Lung microvascular endothelial cell (primary cell): ENCODE measurements around the gene COL27A1. TPM values are rescaled to one million over a fixed set of nuclear protein-coding genes. Genes with fewer than 3 reads are reported as not detected.

ENCODE experiments used
- DNase-seq, 2 donors: peaks; one replicate each; pipeline versions ENCODE4 v3.0.0 to v3.0.0-alpha.2; 2010; ENCODE audit warnings: low read depth in 2 of 2
- total RNA-seq: library from RNA; depleted of rRNA; stranded (reverse); fragments of >200 nt; gene quantifications from 2 replicates; pipeline ENCODE4 v1.2.1, GENCODE V29; 2014

COL27A1 gene
- total RNA-seq, 1 donor from 2014 or later = 0.40 TPM

DNA sequence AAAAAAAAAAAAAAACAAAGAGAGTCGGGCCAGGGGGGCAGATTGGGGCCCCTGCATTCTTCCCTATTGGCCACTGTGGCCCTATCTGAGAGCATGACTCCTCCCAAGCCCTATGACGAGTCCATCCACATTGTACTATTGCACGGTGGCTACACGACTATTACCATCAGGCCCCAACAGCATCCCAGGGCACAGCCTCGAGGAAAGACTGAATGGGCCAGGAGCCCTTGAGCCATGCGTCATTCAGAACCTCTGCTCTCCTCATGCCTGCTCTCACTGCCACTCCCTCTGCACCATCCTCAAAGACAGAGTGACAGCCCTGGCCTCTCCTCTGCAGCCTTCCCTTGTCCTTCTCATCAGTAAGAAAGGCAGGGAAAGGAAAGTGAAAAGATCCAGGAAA lies 147.4 kb downstream of the COL27A1 start:
- DNase-seq = no peak

DNA sequence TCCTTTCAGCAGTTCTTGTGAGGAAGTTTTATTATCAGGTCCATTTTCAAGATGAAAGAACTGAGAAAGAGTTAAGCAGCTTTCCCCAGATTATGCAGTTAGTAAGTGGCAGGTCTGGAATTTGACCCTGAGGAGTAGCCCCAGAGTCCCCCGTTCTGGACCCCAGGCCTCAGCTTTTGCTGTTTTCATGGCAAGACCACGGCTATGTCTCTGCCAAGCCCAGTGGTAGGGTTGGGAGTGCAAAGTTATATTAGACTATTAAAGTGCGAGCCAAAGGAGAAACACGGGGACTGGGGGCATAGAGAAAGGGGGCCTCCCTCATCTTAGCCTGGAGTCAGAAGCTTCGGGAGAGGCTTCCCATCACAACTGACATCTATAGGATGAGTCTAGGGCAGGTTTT lies 148.2 kb downstream of the COL27A1 start:
- DNase-seq = no peak

DNA sequence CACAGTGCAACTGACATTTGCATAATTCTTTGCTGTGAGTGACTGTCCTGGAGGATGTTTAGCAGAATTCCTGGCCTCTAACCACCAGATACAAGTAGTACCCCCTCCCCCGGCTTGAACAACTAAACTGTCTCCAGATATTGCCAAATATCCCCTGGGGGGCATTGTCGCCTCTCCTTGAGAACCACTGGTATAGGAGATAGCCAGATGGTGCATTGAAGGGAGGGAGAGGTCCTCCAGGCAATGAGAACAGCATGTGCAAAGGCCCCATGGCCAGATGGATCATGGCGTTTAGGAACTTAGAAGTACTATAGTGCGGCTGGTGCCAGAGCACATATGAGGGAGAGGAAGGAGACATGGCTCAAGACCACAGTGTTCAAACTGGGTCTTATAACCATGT lies 148.6 kb downstream of the COL27A1 start:
- no peak for DNase-seq

DNA sequence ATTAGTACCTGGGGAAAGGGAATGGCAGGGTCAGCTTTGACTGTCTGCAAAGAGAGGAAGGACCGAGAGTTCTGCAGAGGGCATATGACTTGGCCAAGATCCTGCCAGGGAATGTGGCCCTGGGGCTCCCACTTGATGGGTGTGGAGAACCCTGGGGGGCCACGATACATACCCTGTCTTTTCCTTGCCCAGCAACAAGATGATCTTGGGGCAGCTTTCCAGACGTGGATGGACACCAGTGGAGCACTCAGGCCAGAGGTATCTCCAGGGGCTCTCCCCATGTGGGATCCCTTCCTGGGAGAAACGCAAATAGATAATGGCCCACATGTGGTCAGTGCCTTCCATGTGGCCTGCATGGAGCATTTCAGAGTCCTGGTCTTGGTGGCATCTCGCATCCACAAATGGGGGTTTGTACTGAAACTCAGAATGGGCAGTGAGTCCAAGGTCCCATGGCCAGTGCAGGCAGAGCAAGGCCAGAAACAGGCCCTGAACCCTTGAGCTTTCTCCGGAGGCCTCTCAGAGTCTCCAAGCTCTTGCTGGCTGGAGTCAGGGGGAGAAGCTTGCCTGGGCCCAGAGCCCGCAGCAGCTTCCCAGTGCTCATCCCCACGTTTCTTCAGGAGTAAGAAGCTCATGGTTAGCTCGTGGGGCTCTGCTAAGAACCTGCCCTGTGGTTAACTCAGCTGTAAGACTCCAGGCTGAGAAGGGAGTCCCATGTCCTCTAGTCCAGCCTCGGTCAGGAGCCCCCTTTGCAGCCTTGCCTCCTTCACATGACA lies 149.3 kb downstream of the COL27A1 start:
- no peak for DNase-seq

DNA sequence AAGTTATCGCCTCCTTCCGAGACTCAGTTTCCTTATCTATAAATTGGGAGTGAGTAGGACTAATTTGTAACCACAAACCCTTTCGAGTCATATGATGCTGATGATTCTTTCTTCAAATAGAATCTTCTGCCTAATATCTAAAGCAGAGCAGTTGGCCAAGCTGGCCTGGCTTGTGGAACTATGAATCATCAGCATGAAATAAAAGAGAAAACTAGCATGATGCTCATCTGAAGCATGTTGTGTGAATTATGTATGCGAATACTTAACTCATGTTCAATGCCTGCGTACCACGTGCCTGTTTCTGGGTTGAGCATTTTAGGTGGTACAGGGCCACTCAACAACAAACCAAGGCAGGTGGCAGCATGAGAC lies 152.5 kb downstream of the COL27A1 start:
- DNase-seq = no peak

DNA sequence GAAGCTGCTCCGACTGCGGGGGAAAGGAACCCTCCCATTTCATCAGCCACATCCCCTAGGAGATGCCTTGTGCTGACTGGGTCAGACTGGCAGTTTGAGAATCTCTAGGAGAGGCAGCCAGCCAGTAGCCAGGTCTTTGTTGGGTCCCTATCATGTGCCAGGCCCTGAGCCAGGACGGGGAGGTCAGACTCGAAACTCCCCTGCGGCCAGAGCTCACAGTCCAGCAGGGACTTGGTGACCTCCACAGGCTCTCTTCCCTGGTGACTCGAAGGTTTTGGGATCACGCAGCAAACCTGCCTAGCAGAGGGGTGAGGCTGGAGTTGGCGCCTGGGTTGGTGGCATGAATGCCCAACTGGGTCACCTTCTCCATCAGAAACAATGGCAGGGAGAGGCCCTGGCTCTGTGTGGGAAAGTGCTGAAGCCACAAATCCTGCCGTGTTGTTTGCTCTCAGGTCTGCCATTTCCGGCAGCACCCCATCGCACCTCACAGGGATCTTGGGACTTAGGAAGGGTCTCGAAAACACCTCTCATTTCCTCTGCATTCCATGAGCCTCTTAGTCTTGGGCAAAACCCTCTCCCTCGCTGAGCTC lies 153.1 kb downstream of the COL27A1 start:
- DNase-seq = no peak

DNA sequence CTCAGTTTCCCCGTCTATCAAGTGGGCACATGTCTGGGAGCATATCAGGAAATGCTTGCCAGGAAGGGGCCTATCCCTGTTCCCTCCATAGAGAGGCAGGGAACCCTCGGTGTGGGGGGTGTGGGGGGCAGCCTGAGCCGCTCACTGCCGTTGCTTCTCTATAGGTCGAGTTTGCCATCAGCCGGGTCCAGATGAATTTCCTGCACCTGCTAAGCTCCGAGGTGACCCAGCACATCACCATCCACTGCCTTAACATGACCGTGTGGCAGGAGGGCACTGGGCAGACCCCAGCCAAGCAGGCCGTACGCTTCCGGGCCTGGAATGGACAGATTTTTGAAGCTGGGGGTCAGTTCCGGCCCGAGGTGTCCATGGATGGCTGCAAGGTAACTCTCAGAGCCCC lies 153.8 kb downstream of the COL27A1 start:
- no peak for DNase-seq

DNA sequence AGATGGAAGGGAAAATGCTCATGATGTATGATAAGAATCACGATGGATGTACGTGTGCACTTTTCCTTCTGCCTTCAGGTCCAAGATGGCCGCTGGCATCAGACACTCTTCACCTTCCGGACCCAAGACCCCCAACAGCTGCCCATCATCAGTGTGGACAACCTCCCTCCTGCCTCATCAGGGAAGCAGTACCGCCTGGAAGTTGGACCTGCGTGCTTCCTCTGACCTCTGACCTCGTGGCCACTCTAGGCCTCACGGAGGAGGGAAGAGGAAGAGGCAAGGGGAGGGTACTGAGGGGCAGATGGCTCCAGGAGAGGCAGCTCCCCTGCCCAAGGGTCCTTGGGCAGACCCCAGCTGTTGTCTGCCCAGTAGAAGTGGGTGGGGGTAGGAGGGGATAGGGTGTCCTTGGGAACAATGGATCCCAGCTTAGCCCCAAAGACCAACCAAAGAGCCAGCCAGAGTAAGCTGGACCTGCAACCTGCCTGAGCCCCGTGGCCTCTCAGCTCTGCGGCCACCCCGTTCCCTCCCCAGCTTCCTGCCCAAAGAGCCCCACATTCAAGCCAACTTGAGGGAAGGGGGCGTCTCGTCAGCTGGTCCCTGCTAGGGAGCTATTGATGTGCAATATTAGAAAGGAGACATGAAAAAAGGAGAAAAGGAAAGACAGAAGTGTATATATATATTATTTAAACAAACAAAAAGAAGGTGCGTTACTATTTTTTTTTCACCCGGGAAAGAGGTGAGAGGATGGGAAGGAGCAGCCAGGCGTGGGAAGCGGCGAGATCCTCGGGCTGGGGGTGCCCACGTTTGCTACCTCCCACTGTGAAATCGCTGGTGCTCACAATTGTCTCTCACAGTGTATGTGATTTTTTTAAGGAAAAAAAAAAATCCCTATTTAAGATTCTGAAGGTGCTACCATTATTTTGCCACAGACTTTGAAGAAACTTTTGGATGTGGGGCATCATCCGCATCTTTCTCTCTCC lies 155.4 kb downstream of the COL27A1 start:
- DNase-seq = no peak

DNA sequence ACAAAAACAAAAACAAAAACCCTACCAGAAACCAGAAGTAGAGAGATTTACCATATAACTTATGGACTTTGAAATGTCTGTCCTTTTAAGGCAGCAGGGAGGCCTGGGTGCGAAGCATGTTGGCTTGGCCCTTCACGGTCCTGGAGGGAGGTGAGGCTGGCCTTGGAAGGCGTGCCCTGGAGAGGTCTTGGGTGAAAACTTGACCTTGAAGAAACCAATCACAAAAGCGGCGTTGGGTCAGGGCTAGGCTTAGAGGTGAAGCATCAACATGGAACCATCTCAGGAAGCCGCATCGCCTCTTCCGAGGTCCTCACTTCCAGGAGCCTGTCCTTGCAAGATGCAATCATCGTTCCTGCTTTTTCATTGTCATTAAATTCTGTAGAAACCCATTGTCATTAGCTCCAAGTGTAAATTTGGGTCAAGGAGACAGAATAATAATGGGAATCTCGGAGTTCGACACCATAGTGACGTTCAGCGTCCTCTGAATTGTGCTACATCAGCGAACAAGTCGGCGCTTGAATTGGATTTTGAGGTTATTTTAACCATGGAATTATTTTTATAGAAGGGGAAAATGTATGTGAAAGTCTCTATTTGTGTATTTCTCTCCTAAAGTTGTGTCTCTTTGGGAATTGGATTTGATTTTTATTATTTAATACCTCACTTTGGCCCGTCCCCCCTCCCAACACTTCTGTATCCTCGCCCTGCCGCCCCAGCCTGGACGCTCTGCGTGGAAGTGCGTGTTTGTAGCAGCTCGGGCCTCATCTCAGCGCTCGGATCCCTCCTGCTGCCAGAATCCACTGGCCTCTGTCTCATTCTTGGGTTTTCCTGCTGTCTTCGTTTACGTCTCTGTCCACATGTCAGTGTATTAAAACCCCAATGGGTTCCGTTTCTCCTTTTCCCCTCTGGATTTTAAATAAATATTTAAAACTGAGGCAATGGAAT lies 156.5 kb downstream of the COL27A1 start:
- DNase-seq = no peak

DNA sequence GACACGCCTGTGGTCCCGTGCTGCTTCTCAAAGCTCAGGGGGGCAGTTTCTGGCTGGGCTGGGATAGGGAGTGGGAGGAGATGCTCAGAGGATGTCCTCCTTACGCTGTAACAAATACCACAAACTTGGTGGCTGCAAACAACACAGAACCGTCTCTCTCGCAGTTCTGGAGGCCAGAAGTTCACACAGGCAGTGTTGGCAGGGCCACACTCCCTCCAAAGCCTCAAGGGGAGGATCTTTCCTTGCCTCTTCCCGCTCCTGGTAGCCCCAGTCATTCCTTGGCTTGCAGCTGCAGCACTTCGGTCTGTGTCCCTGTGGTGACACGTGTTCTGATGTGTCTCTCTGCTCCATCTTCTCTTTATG lies 157.2 kb downstream of the COL27A1 start:
- no peak for DNase-seq

DNA sequence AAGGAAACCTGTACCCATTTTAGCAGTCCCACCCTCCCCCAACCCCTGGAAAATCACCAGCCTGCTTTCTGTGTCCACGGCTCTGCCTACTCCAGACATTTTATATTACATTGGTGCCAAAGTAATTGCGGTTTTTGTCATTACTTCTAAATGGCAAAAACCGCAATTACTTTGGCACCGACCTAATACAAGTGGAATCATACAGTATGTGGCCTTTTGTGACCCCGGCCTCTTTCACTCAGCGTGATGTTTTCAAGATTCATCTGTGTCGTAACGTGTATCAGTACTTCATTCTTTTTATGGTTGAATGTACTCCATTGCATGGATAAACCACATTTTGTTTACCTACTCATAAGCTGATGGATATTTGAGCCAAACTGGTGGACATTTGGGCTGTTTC lies 157.8 kb downstream of the COL27A1 start:
- DNase-seq = no peak

DNA sequence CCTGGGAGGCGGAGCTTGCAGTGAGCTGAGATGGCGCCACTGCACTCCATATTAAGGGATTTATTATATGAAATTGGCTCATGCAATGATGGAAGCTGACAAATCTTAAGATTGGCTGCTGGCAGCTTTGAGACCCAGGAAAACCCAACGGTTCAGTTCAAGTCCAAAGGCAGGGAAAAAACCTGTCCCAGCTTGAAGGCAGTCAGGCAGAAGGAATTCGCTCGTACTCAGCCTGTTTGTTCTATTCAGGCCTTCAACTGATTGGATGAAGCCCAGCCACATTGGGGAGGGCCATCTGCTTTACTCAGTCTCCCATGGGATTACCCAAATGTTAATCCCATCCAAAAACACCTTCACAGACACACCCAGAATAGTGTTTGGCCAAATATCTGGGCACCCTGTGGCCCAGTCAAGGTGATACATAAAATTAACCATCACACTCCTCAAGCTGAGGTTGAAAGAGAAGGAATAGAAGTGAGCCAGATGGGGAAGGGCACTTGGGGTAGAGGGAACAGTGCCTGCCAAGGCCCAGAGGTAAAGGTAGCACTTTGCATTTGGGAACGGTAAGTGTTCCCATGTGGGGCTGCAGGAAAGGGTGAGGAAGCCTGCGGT lies 159.0 kb downstream of the COL27A1 start:
- no peak for DNase-seq

DNA sequence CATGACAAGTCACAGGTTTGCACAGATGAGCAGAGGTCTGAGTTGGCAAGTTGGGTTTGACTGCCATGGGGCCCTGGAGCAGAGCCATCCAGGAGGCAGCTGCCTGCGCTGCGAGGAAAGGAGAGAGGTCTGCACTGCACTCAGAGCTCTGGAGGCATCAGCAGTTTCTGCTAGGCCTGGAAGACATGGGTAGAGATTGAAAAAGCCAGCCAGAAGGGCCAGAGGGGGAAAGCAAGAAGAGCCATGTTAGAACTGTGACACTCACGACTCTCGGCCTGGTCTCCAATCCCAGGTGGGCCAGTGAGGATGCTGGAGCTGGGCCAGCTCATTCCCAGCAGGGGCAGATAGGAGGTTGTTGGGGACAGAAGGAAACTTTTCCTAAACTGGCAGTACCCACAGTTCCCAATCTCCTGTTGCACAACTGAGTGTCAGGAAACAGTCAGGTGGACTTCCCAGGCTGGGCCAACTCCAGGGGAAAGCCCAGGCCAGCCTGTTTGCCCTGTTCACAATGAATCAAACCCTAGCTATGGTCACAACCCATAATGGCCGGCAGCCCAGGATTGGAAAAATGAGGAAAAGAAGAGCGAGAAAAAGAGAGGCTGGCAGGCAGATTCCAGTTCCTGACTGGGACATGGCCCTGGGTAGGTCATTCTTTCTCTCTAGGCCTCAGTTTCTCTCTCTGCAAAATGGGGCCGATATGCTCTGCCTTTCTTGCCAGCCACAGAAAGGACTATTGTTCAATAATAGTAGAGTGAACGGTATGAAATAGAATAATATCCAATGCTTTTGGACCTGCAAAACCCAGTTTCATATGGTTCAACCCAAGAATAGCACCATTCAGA lies 159.8 kb downstream of the COL27A1 start:
- DNase-seq = peak in 1 of 2 donors; percentile 50

DNA sequence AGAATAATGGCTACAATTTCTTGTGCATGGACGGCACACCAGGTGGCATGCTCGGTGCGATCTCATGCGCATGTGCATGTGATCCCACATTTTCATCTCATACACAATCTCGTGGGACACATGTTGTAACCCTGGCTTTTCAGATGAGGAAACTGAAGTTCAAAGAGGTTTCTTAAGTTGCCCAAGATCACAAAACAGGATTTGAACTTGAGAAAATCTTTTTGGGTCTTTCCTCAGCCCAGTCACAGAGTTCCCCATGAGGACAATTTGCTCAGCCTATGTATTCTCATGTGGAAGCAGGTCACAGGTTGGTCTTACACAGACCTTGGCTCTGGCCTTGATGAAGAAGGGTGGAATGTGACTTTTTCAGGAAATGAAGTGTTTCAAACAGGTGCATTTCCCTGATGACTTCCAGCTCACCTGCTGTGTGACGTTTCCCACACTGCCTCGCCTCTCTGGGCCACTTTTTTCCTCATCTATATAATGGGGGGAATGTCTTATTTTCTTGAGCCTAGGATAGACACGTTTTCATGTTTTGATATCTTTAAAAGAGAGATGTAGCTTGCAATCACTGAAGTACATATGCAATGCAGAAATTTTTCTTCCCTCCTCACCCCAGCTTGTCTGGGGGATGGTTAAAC lies 160.5 kb downstream of the COL27A1 start:
- DNase-seq = no peak

DNA sequence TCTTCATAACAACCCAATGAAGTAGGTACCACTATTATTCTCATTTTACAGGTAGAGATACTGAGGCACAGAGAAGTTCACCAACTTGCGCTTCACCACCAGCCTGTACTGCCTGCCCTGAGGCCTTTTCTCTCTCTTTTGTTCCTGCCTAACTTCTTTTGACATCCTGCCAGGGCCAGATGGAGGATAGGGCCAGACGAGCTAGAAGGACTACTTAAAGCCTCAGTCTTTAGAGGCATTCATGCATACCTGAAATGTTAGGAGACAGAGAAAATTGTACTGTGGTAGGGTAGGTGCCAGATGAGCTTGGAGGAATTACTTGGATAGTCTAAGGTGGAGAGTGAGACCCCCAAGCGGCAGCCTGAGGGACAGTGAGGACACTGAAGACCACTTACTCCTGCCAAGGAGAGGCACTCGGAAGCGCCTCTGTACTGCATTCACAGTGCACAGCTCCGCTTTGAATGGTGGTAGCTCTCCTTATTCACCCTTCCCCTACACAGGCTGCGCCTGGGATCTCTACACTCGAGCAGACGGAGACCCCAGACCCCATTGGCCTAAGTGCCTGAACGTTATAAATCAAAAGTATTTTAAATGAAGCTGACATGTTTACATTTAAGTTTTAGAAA lies 161.4 kb downstream of the COL27A1 start:
- DNase-seq = no peak

DNA sequence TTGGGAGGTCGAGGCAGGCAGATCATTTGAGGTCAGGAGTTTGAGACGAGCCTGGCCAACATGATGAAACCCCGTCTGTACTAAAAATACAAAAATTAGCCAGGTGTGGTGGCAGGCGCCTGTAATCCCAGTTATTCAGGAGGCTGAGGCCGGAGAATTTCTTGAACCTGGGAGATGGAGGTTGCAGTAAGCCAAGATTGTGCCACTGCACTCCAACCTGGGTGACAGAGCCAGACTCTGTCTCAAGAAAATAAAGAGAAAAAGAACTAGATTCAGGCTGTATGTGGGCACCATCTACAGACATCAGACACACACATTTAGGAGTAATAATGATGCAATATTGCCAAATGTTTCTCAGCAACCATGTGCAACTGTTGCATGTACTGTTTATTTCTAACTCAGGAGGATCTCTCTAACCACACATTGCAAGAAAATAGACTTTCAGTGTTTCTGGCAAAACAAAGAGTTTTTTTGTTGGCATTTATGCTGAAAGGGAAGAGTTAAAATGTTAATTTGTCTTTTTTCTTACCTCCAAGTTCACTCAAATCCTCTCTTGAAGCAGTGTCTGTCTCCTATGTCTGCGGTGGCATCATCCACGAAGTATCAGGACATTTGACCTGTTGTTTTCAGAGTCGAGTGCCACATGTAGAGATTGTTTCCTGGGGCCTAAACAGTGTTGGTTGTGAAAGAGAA lies 162.5 kb downstream of the COL27A1 start:
- no peak for DNase-seq

DNA sequence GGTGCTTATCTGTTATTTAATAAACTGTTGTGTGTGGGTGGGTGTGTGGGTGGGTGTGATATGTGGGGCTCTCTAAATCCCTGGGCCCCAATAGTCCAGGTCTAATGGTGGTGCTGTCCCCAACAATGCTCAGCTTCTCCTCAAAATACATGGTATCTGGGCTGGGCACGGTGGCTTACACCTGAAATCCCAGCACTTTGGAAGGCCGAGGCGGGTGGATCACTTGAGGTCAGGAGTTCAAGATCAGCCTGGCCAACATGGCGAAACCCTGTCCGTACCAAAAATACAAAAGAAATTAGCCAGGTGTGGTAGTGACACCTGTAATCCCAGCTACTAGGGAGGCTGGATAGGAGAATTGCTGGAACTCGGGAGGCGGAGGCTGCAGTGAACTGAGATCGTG lies 163.1 kb downstream of the COL27A1 start:
- no peak for DNase-seq

DNA sequence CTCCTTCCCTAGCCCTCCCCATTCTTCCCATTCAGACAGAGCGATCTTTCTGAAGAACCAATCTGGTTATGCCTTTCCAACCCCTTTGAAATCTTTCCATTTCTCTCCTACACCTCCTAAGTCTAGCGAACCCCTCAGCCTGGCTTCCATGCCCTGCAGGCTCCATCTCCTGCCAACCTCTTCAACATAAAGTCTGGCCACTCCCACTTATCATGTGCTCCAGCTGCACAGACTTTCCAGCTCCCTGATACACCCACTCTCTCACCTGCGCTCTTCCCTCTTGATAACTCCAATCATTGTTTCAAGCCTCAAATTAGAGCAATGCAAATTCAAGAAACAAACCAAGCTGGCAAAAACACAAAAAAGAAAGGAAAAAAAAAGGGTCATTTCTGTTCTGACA lies 163.8 kb downstream of the COL27A1 start:
- DNase-seq = no peak
